ENCODE measurements around the gene CD40.
A peak's percentile ranks its signal among the peaks of the same experiment; 100 is the strongest.

CD40 gene

GRCh38 chr20:46142124-46142523 is 24.0 kb downstream of the CD40 start:
- TF ChIP-seq, protein P1, sequence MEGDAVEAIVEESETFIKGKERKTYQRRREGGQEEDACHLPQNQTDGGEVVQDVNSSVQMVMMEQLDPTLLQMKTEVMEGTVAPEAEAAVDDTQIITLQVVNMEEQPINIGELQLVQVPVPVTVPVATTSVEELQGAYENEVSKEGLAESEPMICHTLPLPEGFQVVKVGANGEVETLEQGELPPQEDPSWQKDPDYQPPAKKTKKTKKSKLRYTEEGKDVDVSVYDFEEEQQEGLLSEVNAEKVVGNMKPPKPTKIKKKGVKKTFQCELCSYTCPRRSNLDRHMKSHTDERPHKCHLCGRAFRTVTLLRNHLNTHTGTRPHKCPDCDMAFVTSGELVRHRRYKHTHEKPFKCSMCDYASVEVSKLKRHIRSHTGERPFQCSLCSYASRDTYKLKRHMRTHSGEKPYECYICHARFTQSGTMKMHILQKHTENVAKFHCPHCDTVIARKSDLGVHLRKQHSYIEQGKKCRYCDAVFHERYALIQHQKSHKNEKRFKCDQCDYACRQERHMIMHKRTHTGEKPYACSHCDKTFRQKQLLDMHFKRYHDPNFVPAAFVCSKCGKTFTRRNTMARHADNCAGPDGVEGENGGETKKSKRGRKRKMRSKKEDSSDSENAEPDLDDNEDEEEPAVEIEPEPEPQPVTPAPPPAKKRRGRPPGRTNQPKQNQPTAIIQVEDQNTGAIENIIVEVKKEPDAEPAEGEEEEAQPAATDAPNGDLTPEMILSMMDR (IDR thresholded peaks at IDR 0.05; ENCODE audit: borderline replicate concordance, control extremely low read depth, extremely low read depth, insufficient read depth, missing control alignments): no peak
- in situ Hi-C loops (cut with MboI; ENCODE audit: low sequenced_read_pairs, unreplicated experiment): loop anchor here (25.0 kb wide), 1 partner anchor 545 kb away; the partner anchor contains the start of gene TP53RK
- DNase-seq (ENCODE audit: low spot score): no peak

GRCh38 chr20:46144432-46145025 is 26.4 kb downstream of the CD40 start:
- DNase-seq (ENCODE audit: low spot score): no peak
- TF ChIP-seq, protein P1 (IDR thresholded peaks at IDR 0.05; ENCODE audit: borderline replicate concordance, control extremely low read depth, extremely low read depth, insufficient read depth, missing control alignments): no peak
- in situ Hi-C loops (cut with MboI; ENCODE audit: low sequenced_read_pairs, unreplicated experiment): loop anchor here (25.0 kb wide), 1 partner anchor 543 kb away; the partner anchor contains the start of gene TP53RK

DNA sequence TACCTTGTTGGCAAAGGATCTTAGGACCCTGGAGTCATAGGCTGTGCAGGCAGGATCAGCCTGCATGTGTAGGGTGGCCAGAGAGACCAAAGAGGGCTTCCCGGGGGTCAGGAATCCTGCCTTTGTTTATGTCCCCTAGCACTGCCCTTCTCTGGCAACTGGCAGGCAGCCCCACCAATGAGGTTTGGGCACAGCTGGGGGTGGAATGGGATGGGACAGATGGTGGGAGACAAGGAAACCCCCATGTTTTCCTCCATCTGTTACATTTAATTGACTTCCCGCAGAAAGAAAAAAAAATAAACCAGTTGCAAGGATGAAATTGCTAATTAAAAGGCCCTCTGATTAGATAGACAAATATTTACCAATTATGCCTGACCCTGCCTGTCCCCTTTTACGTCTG is 27.6 kb downstream of the CD40 start:
- TF ChIP-seq, protein P1 (IDR thresholded peaks at IDR 0.05; ENCODE audit: borderline replicate concordance, control extremely low read depth, extremely low read depth, insufficient read depth, missing control alignments): no peak
- no peak for DNase-seq (ENCODE audit: low spot score)
- in situ Hi-C loops (cut with MboI; ENCODE audit: low sequenced_read_pairs, unreplicated experiment): loop anchor here (25.0 kb wide), 1 partner anchor 542 kb away; the partner anchor contains the start of gene TP53RK

DNA sequence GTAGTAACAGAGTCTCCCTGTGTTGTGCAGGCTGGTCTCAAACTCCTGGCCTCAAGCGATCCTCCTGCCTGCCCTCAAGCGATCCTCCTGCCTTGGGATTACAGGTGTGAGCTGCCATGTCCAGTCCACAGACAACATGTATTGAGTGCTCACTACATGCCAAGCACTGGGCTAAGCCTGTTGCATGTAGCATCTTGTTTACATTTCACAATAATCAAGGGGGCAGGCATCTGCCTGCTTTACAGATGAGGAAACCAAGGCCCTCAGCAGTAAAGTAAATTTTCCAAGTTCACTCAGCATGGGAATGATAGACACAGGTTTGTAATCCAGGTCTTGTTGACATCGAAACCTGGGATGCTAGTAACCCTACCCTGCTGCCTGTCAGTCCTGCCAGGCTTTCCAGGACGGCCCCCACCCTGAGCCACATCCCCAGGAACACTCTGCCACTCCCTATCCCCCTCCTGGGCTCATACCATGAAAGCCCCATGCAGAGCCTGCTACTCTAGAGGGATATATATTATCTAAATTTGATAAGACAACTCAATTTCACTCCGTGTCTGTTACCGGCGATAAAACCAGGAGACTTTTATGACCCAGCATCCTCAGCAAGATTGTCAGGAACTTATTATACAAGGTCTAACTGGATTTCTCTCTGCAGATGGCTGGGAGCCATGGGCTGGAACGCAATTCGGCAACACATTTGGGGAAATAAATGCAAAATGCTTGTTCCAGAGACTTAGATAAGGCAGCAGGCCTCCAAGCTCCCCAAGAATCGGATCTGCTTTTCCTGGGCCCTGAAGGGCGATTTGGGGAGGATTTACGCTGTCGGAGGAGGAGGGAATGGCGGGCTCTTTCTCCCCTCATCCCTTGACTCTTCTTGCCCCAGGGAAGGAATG is 30.4 kb downstream of the CD40 start:
- TF ChIP-seq, protein P1 (IDR thresholded peaks at IDR 0.05; ENCODE audit: borderline replicate concordance, control extremely low read depth, extremely low read depth, insufficient read depth, missing control alignments): no peak
- no peak for DNase-seq (ENCODE audit: low spot score)
- in situ Hi-C loops (cut with MboI; ENCODE audit: low sequenced_read_pairs, unreplicated experiment): loop anchor here (25.0 kb wide), 1 partner anchor 539 kb away; the partner anchor contains the start of gene TP53RK

DNA sequence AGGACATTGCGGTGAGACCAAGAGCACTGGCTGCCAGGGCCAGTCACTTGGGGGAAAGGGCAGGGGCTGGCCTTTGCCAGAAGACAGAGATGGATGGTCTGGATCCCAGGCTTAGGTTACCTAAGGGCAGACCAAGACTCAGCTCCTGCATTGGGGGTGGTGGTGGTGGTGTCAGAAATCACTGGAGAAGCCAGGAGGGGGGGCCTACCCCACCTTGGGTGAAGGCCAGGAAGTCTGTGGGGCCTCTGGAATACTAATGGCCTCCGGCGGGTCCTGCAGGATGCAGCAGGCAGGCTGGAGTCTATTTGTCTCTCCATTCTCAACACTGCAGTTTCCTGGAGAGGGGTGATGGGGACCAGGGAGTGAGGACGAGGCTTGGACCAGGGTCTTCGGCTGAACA is 32.8 kb downstream of the CD40 start:
- in situ Hi-C loops (cut with MboI; ENCODE audit: low sequenced_read_pairs, unreplicated experiment): no loop called here
- TF ChIP-seq, protein P1 (IDR thresholded peaks at IDR 0.05; ENCODE audit: borderline replicate concordance, control extremely low read depth, extremely low read depth, insufficient read depth, missing control alignments): no peak
- DNase-seq (ENCODE audit: low spot score): no peak

DNA sequence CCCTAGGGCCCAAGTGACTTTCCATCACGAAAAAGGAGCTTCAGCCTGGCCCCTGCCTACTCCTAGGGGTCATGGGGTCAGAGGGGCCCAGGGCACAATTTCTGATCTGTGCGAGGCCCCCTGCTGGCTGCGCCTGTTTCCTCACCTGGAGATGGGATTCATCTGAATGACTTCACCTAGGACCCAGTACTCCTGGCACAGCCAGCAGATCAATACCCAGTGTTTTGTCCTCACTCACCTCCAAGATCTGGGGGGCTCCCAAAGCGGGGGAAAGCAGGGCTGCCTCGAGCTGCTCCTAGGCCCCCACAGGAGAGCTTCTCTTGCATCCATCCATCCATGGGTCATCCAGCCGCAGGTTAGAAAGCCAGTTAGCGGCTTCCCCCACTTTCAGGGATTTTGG is 33.8 kb downstream of the CD40 start:
- in situ Hi-C loops (cut with MboI; ENCODE audit: low sequenced_read_pairs, unreplicated experiment): no loop called here
- peak; percentile 69 for DNase-seq (ENCODE audit: low spot score)
- TF ChIP-seq, protein P1 (IDR thresholded peaks at IDR 0.05; ENCODE audit: borderline replicate concordance, control extremely low read depth, extremely low read depth, insufficient read depth, missing control alignments): peak; percentile 23

All from GM13976 (cell line).